OCI-LY7 (cell line): ENCODE measurements around the gene FBLN2. TPM values are rescaled to one million over a fixed set of nuclear protein-coding genes. Genes with fewer than 3 reads are reported as not detected.

Experiments used
- BruUV-seq: library from RNA; stranded (reverse); fragments of 400-500 nt; replicated peaks from 2 replicates; lab custom pipeline; 2021; lab: Mats Ljungman, UMichigan
- CTCF ChIA-PET: fragments of 300-600 bp; sonication (Branson Sonifier 250); formaldehyde crosslinking; loops from one replicate; lab custom pipeline; 2022; ENCODE audit warnings: antibody characterized with exemption; ENCODE audit not compliant: unreplicated experiment; lab: Charles Lee
- POLR2A ChIA-PET: fragments of 300-600 bp; sonication (Branson Sonifier 250); formaldehyde crosslinking; loops from one replicate; lab custom pipeline; 2022; ENCODE audit warnings: antibody characterized with exemption; lab: Charles Lee
- DNase-seq: peaks from one replicate; pipeline ENCODE4 v3.0.0-alpha.2; 2015; ENCODE audit warnings: low spot score
- H2AFZ ChIP-seq: fragments of 200-600 bp; sonication (generic), shearing (Covaris generic); 2 replicates; pipeline ENCODE4 v1.6.1; 2014; ENCODE audit warnings: mild to moderate bottlenecking, antibody characterized with exemption, low read length, moderate library complexity
- H3K27ac ChIP-seq: fragments of 200-600 bp; sonication (generic); 2 replicates; pipeline ENCODE4 v1.5.1; 2014; ENCODE audit warnings: mixed run types, low read depth, mild to moderate bottlenecking, moderate library complexity, low read length, inconsistent platforms; ENCODE audit not compliant: poor library complexity, severe bottlenecking
- H3K36me3 ChIP-seq: fragments of 200-600 bp; sonication (generic); 2 replicates; pipeline ENCODE4 v1.6.1; 2014; ENCODE audit warnings: mild to moderate bottlenecking, antibody characterized with exemption, low read length, moderate library complexity, mixed read lengths; ENCODE audit not compliant: insufficient read depth
- H3K4me1 ChIP-seq: fragments of 200-600 bp; sonication (generic); 2 replicates; pipeline ENCODE4 v1.5.1; 2014; ENCODE audit warnings: mild to moderate bottlenecking, low read length; ENCODE audit not compliant: insufficient read depth, poor library complexity, severe bottlenecking
- H3K4me2 ChIP-seq: fragments of 200-600 bp; sonication (generic); 2 replicates; pipeline ENCODE4 v1.6.1; 2014; ENCODE audit warnings: mild to moderate bottlenecking, low read length
- H3K4me3 ChIP-seq: fragments of 200-600 bp; sonication (generic); 2 replicates; pipeline ENCODE4 v1.5.1; 2014; ENCODE audit warnings: mild to moderate bottlenecking, low read depth, low read length; ENCODE audit not compliant: poor library complexity, severe bottlenecking
- H3K79me2 ChIP-seq: fragments of 200-600 bp; sonication (generic); 2 replicates; pipeline ENCODE4 v1.6.1; 2016; ENCODE audit warnings: low read depth, mild to moderate bottlenecking, low read length, moderate library complexity, mixed read lengths; ENCODE audit not compliant: insufficient read depth
- H3K9me2 ChIP-seq: fragments of 200-600 bp; sonication (generic); 2 replicates; pipeline ENCODE4 v1.6.1; 2016; ENCODE audit warnings: mild to moderate bottlenecking, low read length, mixed read lengths; ENCODE audit not compliant: insufficient read depth
- H3K9me3 ChIP-seq: fragments of 200-600 bp; sonication (generic); 2 replicates; pipeline ENCODE4 v1.6.1; 2014; ENCODE audit warnings: mild to moderate bottlenecking, mixed run types, low read length, mixed read lengths
- H4K20me1 ChIP-seq: fragments of 200-600 bp; sonication (generic); 2 replicates; pipeline ENCODE4 v1.6.1; 2014; ENCODE audit warnings: mild to moderate bottlenecking, antibody characterized with exemption, low read length, moderate library complexity, mixed read lengths; ENCODE audit not compliant: insufficient read depth
- EZH2phosphoT487 ChIP-seq: fragments of 200-600 bp; sonication (generic); IDR thresholded peaks from 2 replicates; pipeline ENCODE4 v1.6.1; 2018; ENCODE audit warnings: low read depth, borderline replicate concordance, mild to moderate bottlenecking, mixed run types, antibody characterized with exemption, low read length, moderate library complexity, mixed read lengths
- intact Hi-C: fragments of 100-400 bp; cut with micrococcal nuclease; formaldehyde crosslinking; loops from one replicate; pipeline ENCODE4 v1.10.0; 2022; ENCODE audit not compliant: unreplicated experiment
- total RNA-seq, 2 experiments: library from RNA; depleted of rRNA in 1 of 2; stranded (reverse); fragments of >200 nt in 1 of 2; shearing (Covaris generic) in 1 of 2; gene quantifications; 2 replicates each; pipeline ENCODE4 v1.2.3, GENCODE V29; 2014 to 2022
- TF ChIP-seq, protein P1 (sequence below): fragments of 200-600 bp; sonication (generic); conservative IDR thresholded peaks from 2 replicates; pipeline ENCODE4 v1.5.1; 2014; ENCODE audit warnings: mild to moderate bottlenecking, antibody characterized with exemption, low read length, moderate library complexity, mixed read lengths

The FBLN2 gene
- total RNA-seq, 2 experiments from 2014 or later: not detected

DNA sequence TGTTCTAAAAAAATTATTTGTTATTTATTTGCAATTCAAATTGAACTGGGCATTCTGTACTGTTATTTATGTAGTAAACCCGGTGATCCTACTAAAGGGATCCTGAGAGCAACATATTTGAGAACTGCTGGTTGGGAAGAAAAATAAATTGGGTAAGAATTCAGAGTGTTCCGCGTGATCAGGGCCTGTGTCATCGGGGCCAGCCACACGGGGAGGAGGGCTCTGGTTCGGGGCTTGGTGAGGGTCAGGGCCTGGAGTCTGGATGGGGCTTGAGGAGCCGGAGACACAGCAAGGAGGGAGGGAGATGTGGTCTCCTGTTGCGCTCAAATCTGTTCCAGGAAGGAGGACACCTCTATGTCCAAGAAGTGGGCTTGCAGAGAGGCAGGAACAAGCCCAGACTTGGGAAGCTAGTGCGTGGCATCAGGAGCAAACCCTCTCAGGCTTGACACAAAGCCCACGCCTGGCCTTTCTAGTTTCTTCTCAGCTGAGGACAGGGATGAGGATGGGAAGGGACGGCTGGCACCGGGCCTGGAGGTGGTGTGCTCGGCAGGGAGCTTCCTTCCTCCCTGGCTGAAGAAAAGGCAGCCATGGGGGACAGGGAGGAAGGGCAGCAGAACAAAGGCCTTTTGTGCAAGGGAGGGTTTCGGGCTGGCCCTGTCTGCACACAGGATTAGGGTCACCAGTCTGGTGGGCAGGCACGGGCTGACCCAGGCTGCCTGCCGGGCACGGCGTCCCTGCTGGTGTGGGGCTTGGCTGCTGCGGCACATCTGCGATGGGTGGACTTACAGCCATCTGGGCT is 22.9 kb upstream of the FBLN2 start:
- Histone ChIP-seq H3K27ac (no peak overlapping the region), H3K4me3 (no peak overlapping the region), H3K36me3 (no peaks in the 10 kb centered on the region), H3K9me2 (no peaks in the 10 kb centered on the region), H2AFZ (no peak overlapping the region), H3K4me1 (no peaks in the 10 kb centered on the region), H4K20me1 (no peaks in the 10 kb centered on the region; the same call in 1 of the 2 replicates), H3K9me3 (no peaks in the 10 kb centered on the region), H3K4me2 (no peak overlapping the region), H3K79me2 (no peaks in the 10 kb centered on the region)
- no peak for TF ChIP-seq EZH2phosphoT487
- TF ChIP-seq, protein P1, sequence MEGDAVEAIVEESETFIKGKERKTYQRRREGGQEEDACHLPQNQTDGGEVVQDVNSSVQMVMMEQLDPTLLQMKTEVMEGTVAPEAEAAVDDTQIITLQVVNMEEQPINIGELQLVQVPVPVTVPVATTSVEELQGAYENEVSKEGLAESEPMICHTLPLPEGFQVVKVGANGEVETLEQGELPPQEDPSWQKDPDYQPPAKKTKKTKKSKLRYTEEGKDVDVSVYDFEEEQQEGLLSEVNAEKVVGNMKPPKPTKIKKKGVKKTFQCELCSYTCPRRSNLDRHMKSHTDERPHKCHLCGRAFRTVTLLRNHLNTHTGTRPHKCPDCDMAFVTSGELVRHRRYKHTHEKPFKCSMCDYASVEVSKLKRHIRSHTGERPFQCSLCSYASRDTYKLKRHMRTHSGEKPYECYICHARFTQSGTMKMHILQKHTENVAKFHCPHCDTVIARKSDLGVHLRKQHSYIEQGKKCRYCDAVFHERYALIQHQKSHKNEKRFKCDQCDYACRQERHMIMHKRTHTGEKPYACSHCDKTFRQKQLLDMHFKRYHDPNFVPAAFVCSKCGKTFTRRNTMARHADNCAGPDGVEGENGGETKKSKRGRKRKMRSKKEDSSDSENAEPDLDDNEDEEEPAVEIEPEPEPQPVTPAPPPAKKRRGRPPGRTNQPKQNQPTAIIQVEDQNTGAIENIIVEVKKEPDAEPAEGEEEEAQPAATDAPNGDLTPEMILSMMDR: no peak
- intact Hi-C loops: no loop called here
- POLR2A ChIA-PET: interaction anchor here (0.7 kb wide), 1 partner anchor 13 kb away, joined by 3 read pairs; no protein-coding TSS in a partner anchor
- CTCF ChIA-PET: no interaction called here
- BruUV-seq: no TSS peak
- no peak for DNase-seq

DNA sequence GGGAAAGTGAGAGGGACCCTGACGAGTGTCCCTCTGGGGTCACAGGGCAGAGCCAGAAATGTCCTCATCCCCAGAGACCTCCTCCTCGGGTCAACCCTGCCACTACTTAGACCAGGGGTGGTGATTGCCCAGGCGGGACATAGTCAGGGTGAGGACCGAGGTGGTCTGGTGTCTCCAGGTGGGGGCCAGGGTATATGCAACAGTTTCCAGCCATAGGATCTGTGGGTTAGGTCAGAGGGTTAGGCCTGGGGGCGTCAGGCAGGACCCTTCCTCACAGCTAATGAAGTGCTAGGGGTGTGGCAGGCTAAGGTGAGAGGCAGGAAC is 22.3 kb upstream of the FBLN2 start:
- ChIA-PET CTCF (no interaction called here), POLR2A (no interaction called here)
- no peaks in the 10 kb centered on the region for H3K79me2 ChIP-seq
- H3K36me3 ChIP-seq: no peaks in the 10 kb centered on the region
- no peak overlapping the region for H2AFZ ChIP-seq
- H3K4me3 ChIP-seq: no peak overlapping the region
- H3K4me2 ChIP-seq: no peak overlapping the region
- H4K20me1 ChIP-seq: no peaks in the 10 kb centered on the region; the same call in 1 of the 2 replicates
- no peak overlapping the region for H3K27ac ChIP-seq
- DNase-seq: no peak
- intact Hi-C loops: no loop called here
- H3K9me2 ChIP-seq: no peaks in the 10 kb centered on the region
- no peak for TF ChIP-seq EZH2phosphoT487
- no TSS peak for BruUV-seq
- H3K9me3 ChIP-seq: no peaks in the 10 kb centered on the region
- no peaks in the 10 kb centered on the region for H3K4me1 ChIP-seq

DNA sequence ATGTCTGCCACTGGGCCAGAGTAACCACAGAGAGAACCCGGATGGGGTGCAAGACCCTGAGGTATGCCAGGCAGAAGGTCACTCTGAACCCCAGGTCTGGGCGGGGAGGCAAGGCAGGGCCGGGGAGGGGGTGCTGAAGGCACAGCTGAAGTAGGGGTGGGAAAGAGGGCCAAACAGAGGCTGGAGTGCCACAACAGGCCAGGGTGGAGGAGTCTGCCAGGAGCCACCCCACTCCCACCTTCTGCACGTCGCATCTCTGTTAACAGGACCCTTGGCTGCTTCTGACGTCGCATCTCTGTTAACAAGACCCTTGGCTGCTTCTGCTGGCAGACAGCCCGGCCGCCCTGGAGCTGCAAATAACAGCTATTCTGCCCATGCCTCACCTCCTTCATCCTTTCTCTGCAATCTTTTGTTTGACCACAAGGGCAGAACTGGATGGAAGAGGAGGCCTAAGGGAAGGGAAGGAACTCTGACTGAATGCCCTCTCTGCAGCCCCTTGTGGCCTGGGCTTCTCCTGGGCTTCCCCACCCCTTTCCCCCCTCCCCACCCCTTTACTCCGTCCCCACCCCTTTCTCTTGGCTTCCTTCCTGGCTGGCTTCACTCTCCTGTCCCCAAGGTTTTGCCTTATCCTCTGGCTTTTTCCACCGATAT is 20.6 kb upstream of the FBLN2 start:
- intact Hi-C loops: no loop called here
- H3K9me2 ChIP-seq: no peaks in the 10 kb centered on the region
- no TSS peak for BruUV-seq
- ChIA-PET CTCF (no interaction called here), POLR2A (no interaction called here)
- no peak overlapping the region for H2AFZ ChIP-seq
- no peaks in the 10 kb centered on the region for H3K79me2 ChIP-seq
- H3K4me1 ChIP-seq: no peaks in the 10 kb centered on the region
- H3K4me3 ChIP-seq: no peak overlapping the region
- H3K9me3 ChIP-seq: no peaks in the 10 kb centered on the region
- DNase-seq: no peak
- no peaks in the 10 kb centered on the region for H3K36me3 ChIP-seq
- H4K20me1 ChIP-seq: no peaks in the 10 kb centered on the region; the same call in 1 of the 2 replicates
- H3K27ac ChIP-seq: no peak overlapping the region
- TF ChIP-seq, protein P1: no peak; the same call in 1 of the 2 replicates
- no peak for TF ChIP-seq EZH2phosphoT487
- H3K4me2 ChIP-seq: no peak overlapping the region
